Measurements from ENCODE around the gene KIF3C.
"Not testable (repeated sequence)": the region's sequence is repeated elsewhere in the genome, so short reads cannot be mapped to it uniquely, and the experiment has no call there.

KIF3C gene

GRCh38 chr2:25915944-25916772 lies 66.1 kb downstream of the KIF3C start:
- DNase-seq (ENCODE audit: low read depth) = peak; percentile 1

- DNase-seq (ENCODE audit: low read depth) = not testable (repeated sequence)
Observed at GRCh38 chr2:25915411-25915810, 66.9 kb downstream of the KIF3C start.

DNA sequence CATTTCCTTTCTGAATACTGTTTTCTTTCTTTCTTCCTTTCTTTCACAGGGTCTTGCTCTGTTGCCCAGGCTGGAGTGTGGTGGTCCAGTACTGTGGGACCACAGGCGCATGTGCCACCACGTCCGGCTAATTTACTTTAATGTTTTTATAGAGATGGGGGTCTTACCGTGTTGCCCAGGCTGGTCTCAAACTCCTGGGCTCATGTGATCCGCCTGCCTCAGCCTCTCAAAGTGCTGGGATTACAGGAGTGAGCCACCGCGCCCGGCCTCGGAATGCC lies 68.7 kb downstream of the KIF3C start:
- DNase-seq (ENCODE audit: low read depth) = not testable (repeated sequence)

GRCh38 chr2:25912851-25913695 lies 69.2 kb downstream of the KIF3C start:
- no peak for DNase-seq (ENCODE audit: low read depth)

GRCh38 chr2:25909574-25909973 lies 72.7 kb downstream of the KIF3C start:
- DNase-seq (ENCODE audit: low read depth) = not testable (repeated sequence)

DNA sequence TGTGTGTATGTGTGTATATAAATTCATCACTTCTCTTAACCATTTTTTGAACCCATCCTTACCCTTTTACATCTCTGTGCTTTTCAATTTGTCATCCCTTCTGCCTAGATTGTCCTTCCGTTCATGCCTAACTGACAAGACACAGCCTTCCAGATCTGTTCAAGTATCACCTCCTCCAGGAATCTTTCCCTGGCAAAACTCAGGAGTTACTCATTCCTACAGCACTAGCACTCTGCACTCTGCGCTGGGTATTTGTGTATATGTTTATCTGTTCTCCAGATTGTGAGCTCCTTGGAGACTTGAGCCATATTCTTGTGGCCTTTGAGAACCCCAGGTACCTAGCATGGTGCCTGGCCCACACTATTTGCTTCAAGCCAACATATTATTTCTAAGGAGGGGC lies 77.2 kb downstream of the KIF3C start:
- DNase-seq (ENCODE audit: low read depth) = no peak

GRCh38 chr2:25903216-25903776 lies 79.0 kb downstream of the KIF3C start:
- DNase-seq (ENCODE audit: low read depth) = no peak

- DNase-seq (ENCODE audit: low read depth) = no peak
Observed at GRCh38 chr2:25899404-25899970, 82.8 kb downstream of the KIF3C start.

GRCh38 chr2:25897506-25897905 lies 84.8 kb downstream of the KIF3C start:
- DNase-seq (ENCODE audit: low read depth) = no peak

GRCh38 chr2:25896308-25896707 lies 86.0 kb downstream of the KIF3C start:
- not testable (repeated sequence) for DNase-seq (ENCODE audit: low read depth)

GRCh38 chr2:25895610-25896009 lies 86.7 kb downstream of the KIF3C start:
- DNase-seq (ENCODE audit: low read depth) = no peak

GRCh38 chr2:25895018-25895417 lies 87.3 kb downstream of the KIF3C start:
- no peak for DNase-seq (ENCODE audit: low read depth)

- no peak for DNase-seq (ENCODE audit: low read depth)
Observed at GRCh38 chr2:25894135-25894830, 88.0 kb downstream of the KIF3C start.

GRCh38 chr2:25891672-25892071 lies 90.6 kb downstream of the KIF3C start:
- no peak for DNase-seq (ENCODE audit: low read depth)

GRCh38 chr2:25887624-25888242 lies 94.6 kb downstream of the KIF3C start:
- no peak for DNase-seq (ENCODE audit: low read depth)

- no peak for DNase-seq (ENCODE audit: low read depth)
Observed at GRCh38 chr2:25885933-25886332, 96.4 kb downstream of the KIF3C start.

GRCh38 chr2:25881764-25882163 lies 100.5 kb downstream of the KIF3C start:
- no peak for DNase-seq (ENCODE audit: low read depth)

DNA sequence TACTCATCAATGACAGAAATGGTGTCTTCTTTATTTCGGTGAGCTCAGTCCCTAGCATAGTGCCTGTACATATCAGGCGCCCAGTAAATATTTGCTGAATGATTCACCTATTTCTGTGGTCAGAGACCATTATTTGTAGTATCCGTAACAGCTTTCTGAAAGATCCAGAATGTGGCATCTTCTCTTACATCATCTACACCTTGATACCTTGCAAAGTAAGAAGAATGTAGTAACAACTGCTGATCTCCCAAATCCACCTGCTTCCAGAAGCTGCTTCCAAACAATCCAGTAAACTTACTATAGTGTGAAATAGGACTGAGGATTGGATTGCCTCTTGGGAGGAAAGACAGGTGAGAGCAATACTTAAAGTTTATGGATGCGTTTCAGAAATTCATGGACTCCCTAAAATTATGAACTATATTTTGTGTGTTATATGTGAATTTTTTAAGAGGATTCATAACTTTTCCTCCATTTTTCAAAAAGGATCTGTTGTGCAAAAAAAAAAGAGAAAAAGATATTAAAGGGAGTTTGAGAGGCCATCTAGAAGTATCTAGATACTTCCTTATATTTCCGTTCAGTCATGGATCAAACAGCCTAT lies 103.1 kb downstream of the KIF3C start:
- no peak for DNase-seq (ENCODE audit: low read depth)

GRCh38 chr2:25878361-25879132 lies 103.8 kb downstream of the KIF3C start, which contains the start of gene ASXL2:
Gene ASXL2 (minus strand): TSS chr2:25878487. CDS start chr2:25878222, 265 bp downstream.
- DNase-seq (ENCODE audit: low read depth) = peak; percentile 96

All from activated T-helper 9 cell treated with anti-CD3 and anti-CD28 coated beads, Interleukin-2, amount 50 U/mL, for 16 hours (primary cell).